ENCODE data around the gene LTBP2.
A peak's percentile ranks its signal among the peaks of the same experiment; 100 is the strongest.

LTBP2 gene

GRCh38 chr14:74491956-74492775 lies 119.9 kb downstream of the LTBP2 start:
- Histone ChIP-seq H3K4me1 (ENCODE audit: control insufficient read depth, insufficient read depth, low read length) (peaks cover 26% of the 10 kb centered on the region), H3K9ac (ENCODE audit: low read depth, low read length) (peak overlapping the region; percentile 69), H3K36me3 (ENCODE audit: control insufficient read depth, insufficient read depth, low read length) (peaks cover 28% of the 10 kb centered on the region), H3K4me3 (ENCODE audit: low read depth, low read length) (peak overlapping the region; percentile 86), H3K27me3 (ENCODE audit: control insufficient read depth, insufficient read depth, low read length) (no peaks in the 10 kb centered on the region), H3K27ac (ENCODE audit: low read depth, low read length) (peak overlapping the region; percentile 97), H3K9me3 (ENCODE audit: control insufficient read depth, insufficient read depth, low read length) (no peaks in the 10 kb centered on the region)

- H3K9ac ChIP-seq (ENCODE audit: low read depth, low read length): no peak overlapping the region
- peaks cover 26% of the 10 kb centered on the region for H3K4me1 ChIP-seq (ENCODE audit: control insufficient read depth, insufficient read depth, low read length)
Measured at GRCh38 chr14:74490486-74490885, 121.6 kb downstream of the LTBP2 start.

GRCh38 chr14:74488786-74489397 lies 123.1 kb downstream of the LTBP2 start:
- Histone ChIP-seq H3K27ac (ENCODE audit: low read depth, low read length) (no peak overlapping the region), H3K9me3 (ENCODE audit: control insufficient read depth, insufficient read depth, low read length) (no peaks in the 10 kb centered on the region), H3K4me3 (ENCODE audit: low read depth, low read length) (no peak overlapping the region), H3K9ac (ENCODE audit: low read depth, low read length) (no peak overlapping the region), H3K4me1 (ENCODE audit: control insufficient read depth, insufficient read depth, low read length) (peaks cover 21% of the 10 kb centered on the region), H3K36me3 (ENCODE audit: control insufficient read depth, insufficient read depth, low read length) (peaks cover 34% of the 10 kb centered on the region), H3K27me3 (ENCODE audit: control insufficient read depth, insufficient read depth, low read length) (no peaks in the 10 kb centered on the region)

More at GRCh38 chr14:74490486-74490885, 121.6 kb downstream of the LTBP2 start:
- no peak overlapping the region for H3K4me3 ChIP-seq (ENCODE audit: low read depth, low read length)
- no peaks in the 10 kb centered on the region for H3K9me3 ChIP-seq (ENCODE audit: control insufficient read depth, insufficient read depth, low read length)
- H3K27ac ChIP-seq (ENCODE audit: low read depth, low read length): no peak overlapping the region
- no peaks in the 10 kb centered on the region for H3K27me3 ChIP-seq (ENCODE audit: control insufficient read depth, insufficient read depth, low read length)
- peaks cover 29% of the 10 kb centered on the region for H3K36me3 ChIP-seq (ENCODE audit: control insufficient read depth, insufficient read depth, low read length)

GRCh38 chr14:74486164-74486563 lies 125.9 kb downstream of the LTBP2 start:
- Histone ChIP-seq H3K4me1 (ENCODE audit: control insufficient read depth, insufficient read depth, low read length) (peaks cover 14% of the 10 kb centered on the region), H3K27me3 (ENCODE audit: control insufficient read depth, insufficient read depth, low read length) (no peaks in the 10 kb centered on the region), H3K9ac (ENCODE audit: low read depth, low read length) (no peak overlapping the region), H3K9me3 (ENCODE audit: control insufficient read depth, insufficient read depth, low read length) (no peaks in the 10 kb centered on the region), H3K27ac (ENCODE audit: low read depth, low read length) (no peak overlapping the region), H3K4me3 (ENCODE audit: low read depth, low read length) (no peak overlapping the region), H3K36me3 (ENCODE audit: control insufficient read depth, insufficient read depth, low read length) (peaks cover 60% of the 10 kb centered on the region)

GRCh38 chr14:74483321-74483720 lies 128.7 kb downstream of the LTBP2 start:
- peaks cover 86% of the 10 kb centered on the region for H3K36me3 ChIP-seq (ENCODE audit: control insufficient read depth, insufficient read depth, low read length)
- H3K4me1 ChIP-seq (ENCODE audit: control insufficient read depth, insufficient read depth, low read length): peaks cover 7% of the 10 kb centered on the region; the same call in 1 of the 2 replicates
- H3K4me3 ChIP-seq (ENCODE audit: low read depth, low read length): no peak overlapping the region
- H3K27me3 ChIP-seq (ENCODE audit: control insufficient read depth, insufficient read depth, low read length): no peaks in the 10 kb centered on the region
- H3K27ac ChIP-seq (ENCODE audit: low read depth, low read length): no peak overlapping the region
- H3K9me3 ChIP-seq (ENCODE audit: control insufficient read depth, insufficient read depth, low read length): no peaks in the 10 kb centered on the region
- no peak overlapping the region for H3K9ac ChIP-seq (ENCODE audit: low read depth, low read length)

GRCh38 chr14:74482571-74482970 lies 129.5 kb downstream of the LTBP2 start:
- H3K9ac ChIP-seq (ENCODE audit: low read depth, low read length): no peak overlapping the region
- H3K4me3 ChIP-seq (ENCODE audit: low read depth, low read length): no peak overlapping the region
- no peak overlapping the region for H3K27ac ChIP-seq (ENCODE audit: low read depth, low read length)
- H3K9me3 ChIP-seq (ENCODE audit: control insufficient read depth, insufficient read depth, low read length): no peaks in the 10 kb centered on the region
- peaks cover under 1% of the 10 kb centered on the region; the same call in 1 of the 2 replicates for H3K4me1 ChIP-seq (ENCODE audit: control insufficient read depth, insufficient read depth, low read length)
- H3K36me3 ChIP-seq (ENCODE audit: control insufficient read depth, insufficient read depth, low read length): peaks cover 86% of the 10 kb centered on the region
- H3K27me3 ChIP-seq (ENCODE audit: control insufficient read depth, insufficient read depth, low read length): no peaks in the 10 kb centered on the region

GRCh38 chr14:74480046-74480445 lies 132.0 kb downstream of the LTBP2 start:
- Histone ChIP-seq H3K27ac (ENCODE audit: low read depth, low read length) (no peak overlapping the region), H3K36me3 (ENCODE audit: control insufficient read depth, insufficient read depth, low read length) (peaks cover 81% of the 10 kb centered on the region), H3K4me1 (ENCODE audit: control insufficient read depth, insufficient read depth, low read length) (no peaks in the 10 kb centered on the region), H3K9me3 (ENCODE audit: control insufficient read depth, insufficient read depth, low read length) (no peaks in the 10 kb centered on the region), H3K27me3 (ENCODE audit: control insufficient read depth, insufficient read depth, low read length) (no peaks in the 10 kb centered on the region), H3K4me3 (ENCODE audit: low read depth, low read length) (no peak overlapping the region), H3K9ac (ENCODE audit: low read depth, low read length) (no peak overlapping the region)

- Histone ChIP-seq H3K9ac (ENCODE audit: low read depth, low read length) (no peak overlapping the region), H3K9me3 (ENCODE audit: control insufficient read depth, insufficient read depth, low read length) (no peaks in the 10 kb centered on the region), H3K27ac (ENCODE audit: low read depth, low read length) (no peak overlapping the region), H3K36me3 (ENCODE audit: control insufficient read depth, insufficient read depth, low read length) (peaks cover 79% of the 10 kb centered on the region), H3K4me3 (ENCODE audit: low read depth, low read length) (no peak overlapping the region), H3K27me3 (ENCODE audit: control insufficient read depth, insufficient read depth, low read length) (no peaks in the 10 kb centered on the region), H3K4me1 (ENCODE audit: control insufficient read depth, insufficient read depth, low read length) (no peaks in the 10 kb centered on the region)
Measured at GRCh38 chr14:74478996-74479635, 132.9 kb downstream of the LTBP2 start.

GRCh38 chr14:74476607-74477006 lies 135.4 kb downstream of the LTBP2 start:
- Histone ChIP-seq H3K4me3 (ENCODE audit: low read depth, low read length) (no peak overlapping the region), H3K27me3 (ENCODE audit: control insufficient read depth, insufficient read depth, low read length) (no peaks in the 10 kb centered on the region), H3K9ac (ENCODE audit: low read depth, low read length) (no peak overlapping the region), H3K36me3 (ENCODE audit: control insufficient read depth, insufficient read depth, low read length) (peaks cover 63% of the 10 kb centered on the region), H3K4me1 (ENCODE audit: control insufficient read depth, insufficient read depth, low read length) (no peaks in the 10 kb centered on the region), H3K27ac (ENCODE audit: low read depth, low read length) (no peak overlapping the region), H3K9me3 (ENCODE audit: control insufficient read depth, insufficient read depth, low read length) (no peaks in the 10 kb centered on the region)

GRCh38 chr14:74476107-74476506 lies 135.9 kb downstream of the LTBP2 start:
- peaks cover 58% of the 10 kb centered on the region for H3K36me3 ChIP-seq (ENCODE audit: control insufficient read depth, insufficient read depth, low read length)

GRCh38 chr14:74475678-74476077 lies 136.4 kb downstream of the LTBP2 start:
- Histone ChIP-seq H3K4me3 (ENCODE audit: low read depth, low read length) (no peak overlapping the region), H3K4me1 (ENCODE audit: control insufficient read depth, insufficient read depth, low read length) (no peaks in the 10 kb centered on the region), H3K27me3 (ENCODE audit: control insufficient read depth, insufficient read depth, low read length) (no peaks in the 10 kb centered on the region), H3K9me3 (ENCODE audit: control insufficient read depth, insufficient read depth, low read length) (no peaks in the 10 kb centered on the region), H3K9ac (ENCODE audit: low read depth, low read length) (no peak overlapping the region), H3K36me3 (ENCODE audit: control insufficient read depth, insufficient read depth, low read length) (peaks cover 54% of the 10 kb centered on the region), H3K27ac (ENCODE audit: low read depth, low read length) (no peak overlapping the region)

More at GRCh38 chr14:74476107-74476506, 135.9 kb downstream of the LTBP2 start:
- Histone ChIP-seq H3K9ac (ENCODE audit: low read depth, low read length) (no peak overlapping the region), H3K9me3 (ENCODE audit: control insufficient read depth, insufficient read depth, low read length) (no peaks in the 10 kb centered on the region), H3K27me3 (ENCODE audit: control insufficient read depth, insufficient read depth, low read length) (no peaks in the 10 kb centered on the region), H3K27ac (ENCODE audit: low read depth, low read length) (no peak overlapping the region), H3K4me1 (ENCODE audit: control insufficient read depth, insufficient read depth, low read length) (no peaks in the 10 kb centered on the region), H3K4me3 (ENCODE audit: low read depth, low read length) (no peak overlapping the region)

Data from HUES48 (cell line).